ENCODE results near the gene CSNK2A3.

The CSNK2A3 gene

DNA sequence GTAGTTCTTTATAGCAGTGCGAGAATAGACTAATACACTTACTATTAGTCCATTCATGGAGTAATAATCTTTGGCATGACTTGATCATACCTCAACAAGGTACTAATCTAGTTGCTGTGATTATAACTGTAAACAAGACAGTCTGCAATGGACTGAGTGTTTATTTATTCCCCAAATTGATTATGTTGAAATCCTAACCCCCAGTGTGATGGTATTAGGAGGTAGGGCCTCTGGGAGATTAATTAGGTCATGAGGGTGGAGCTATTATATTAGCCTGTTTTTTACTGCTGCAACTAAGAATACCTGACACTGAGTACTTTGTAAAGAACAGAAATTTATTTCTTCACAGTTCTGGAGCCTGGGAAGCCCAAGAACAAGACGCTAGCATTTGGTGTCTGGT, 30.9 kb upstream of the CSNK2A3 start:
- Histone ChIP-seq H3K27ac (no peak overlapping the region), H3K9me3 (no peaks in the 10 kb centered on the region)
- intact Hi-C loops (cut with DNase I; ENCODE audit: low total_unique reads) = no loop called here

DNA sequence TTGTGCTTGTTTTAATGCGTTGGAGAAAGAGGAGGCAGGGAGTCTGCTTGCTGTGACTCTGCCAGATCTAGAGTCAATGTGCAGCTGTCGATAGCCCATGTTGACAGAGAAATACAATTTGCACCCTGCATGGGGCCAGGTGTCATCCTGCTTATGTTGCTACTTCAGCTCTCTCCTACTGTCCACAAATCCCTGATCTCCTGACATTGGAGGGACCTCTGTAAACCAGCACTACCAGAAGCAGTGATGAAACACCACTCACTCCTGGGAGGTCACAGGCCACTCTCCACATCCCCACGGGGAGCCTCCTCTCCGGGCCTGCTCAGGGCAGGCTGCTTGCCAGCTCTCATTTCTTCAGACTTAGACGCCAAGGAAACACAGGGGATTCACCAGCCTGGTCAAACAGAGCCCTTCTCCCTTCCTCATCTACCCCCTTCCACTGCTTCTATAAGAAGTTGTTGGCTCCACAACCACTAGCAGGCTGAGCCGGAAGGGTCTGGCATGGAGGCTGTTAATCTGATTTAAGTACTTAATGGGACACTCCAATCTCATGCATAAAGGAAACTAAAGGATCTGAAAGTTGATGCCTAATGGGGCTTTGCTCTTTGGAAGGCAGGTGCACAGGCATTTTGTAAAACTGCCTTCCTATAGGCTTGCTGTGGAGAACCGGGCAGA, 29.9 kb upstream of the CSNK2A3 start:
- Histone ChIP-seq H3K4me1 (peaks cover 0 to 8% (median 2%) of the 10 kb centered on the region in 4 donors), H3K27ac (no peak overlapping the region), H3K27me3 (no peaks in the 10 kb centered on the region), H3K36me3 (peaks cover 0 to 11% (median 0%) of the 10 kb centered on the region in 3 donors), H3K4me3 (no peak overlapping the region), H3K9me3 (no peaks in the 10 kb centered on the region)
- DNase-seq = no peak
- intact Hi-C loops (cut with DNase I; ENCODE audit: low total_unique reads) = no loop called here
- TF ChIP-seq CTCF (IDR thresholded peaks at IDR 0.05) = no peak

More for the DNA sequence above, 30.9 kb upstream of the CSNK2A3 start:
- TF ChIP-seq CTCF (IDR thresholded peaks at IDR 0.05) = no peak
- Histone ChIP-seq H3K4me3 (no peak overlapping the region), H3K4me1 (peaks cover 0 to 8% (median 2%) of the 10 kb centered on the region in 4 donors), H3K36me3 (peaks cover 0 to 1% (median 0%) of the 10 kb centered on the region in 3 donors), H3K27me3 (no peaks in the 10 kb centered on the region)
- DNase-seq = no peak

- no peak overlapping the region for H3K4me3 ChIP-seq
- no peaks in the 10 kb centered on the region for H3K9me3 ChIP-seq
- peaks cover 5 to 23% (median 8%) of the 10 kb centered on the region in 3 donors for H3K36me3 ChIP-seq
- intact Hi-C loops (cut with DNase I; ENCODE audit: low total_unique reads) = no loop called here
- DNase-seq = no peak
- peaks cover 0 to 8% (median 2%) of the 10 kb centered on the region in 4 donors for H3K4me1 ChIP-seq
- TF ChIP-seq CTCF (IDR thresholded peaks at IDR 0.05) = no peak
- H3K27ac ChIP-seq = no peak overlapping the region
- H3K27me3 ChIP-seq = no peaks in the 10 kb centered on the region
These were observed 28.5 kb upstream of the CSNK2A3 start for GRCh38 chr11:11381471-11382105.

- Histone ChIP-seq H3K4me3 (no peak overlapping the region), H3K36me3 (peaks cover 5 to 31% (median 14%) of the 10 kb centered on the region in 3 donors), H3K27me3 (no peaks in the 10 kb centered on the region), H3K4me1 (peaks cover 0 to 4% (median 1%) of the 10 kb centered on the region in 4 donors), H3K27ac (no peak overlapping the region), H3K9me3 (no peaks in the 10 kb centered on the region)
- no peak for DNase-seq
- intact Hi-C loops (cut with DNase I; ENCODE audit: low total_unique reads) = no loop called here
- no peak for TF ChIP-seq CTCF (IDR thresholded peaks at IDR 0.05)
These were observed 27.8 kb upstream of the CSNK2A3 start for GRCh38 chr11:11380883-11381282.

- intact Hi-C loops (cut with DNase I; ENCODE audit: low total_unique reads) = no loop called here
- TF ChIP-seq CTCF (IDR thresholded peaks at IDR 0.05) = no peak
- Histone ChIP-seq H3K4me3 (no peak overlapping the region), H3K4me1 (no peaks in the 10 kb centered on the region), H3K36me3 (peaks cover 8 to 36% (median 19%) of the 10 kb centered on the region in 3 donors), H3K27me3 (no peaks in the 10 kb centered on the region), H3K27ac (no peak overlapping the region), H3K9me3 (no peaks in the 10 kb centered on the region)
- no peak for DNase-seq
These were observed 27.3 kb upstream of the CSNK2A3 start for GRCh38 chr11:11380340-11380739.
